HAP-1 (cell line): ENCODE results near the gene FAIM2.
"Not testable (repeated sequence)": the region's sequence is repeated elsewhere in the genome, so short reads cannot be mapped to it uniquely, and the experiment has no call there.

ENCODE experiments used
- DNase-seq, 2 experiments: peaks; one replicate each; pipeline ENCODE4 v3.0.0-alpha.2; 2016 to 2020; ENCODE audit warnings: low spot score in 2 of 2
- H3K27me3 ChIP-seq: fragments of 250-450 bp; sonication (Bioruptor Pico); 2 replicates; pipeline ENCODE4 v1.5.1; 2020; ENCODE audit warnings: low read depth, mild to moderate bottlenecking, moderate library complexity
- H3K36me3 ChIP-seq: fragments of 250-450 bp; sonication (Bioruptor Pico); replicated peaks from 2 replicates; pipeline ENCODE4 v1.5.1; 2020; ENCODE audit warnings: mild to moderate bottlenecking
- H3K4me1 ChIP-seq: fragments of 250-450 bp; sonication (Bioruptor Pico); 2 replicates; pipeline ENCODE4 v1.5.1; 2020; ENCODE audit warnings: mild to moderate bottlenecking
- H3K4me3 ChIP-seq: fragments of 250-450 bp; sonication (Bioruptor Pico); 2 replicates; pipeline ENCODE4 v1.5.1; 2020; ENCODE audit warnings: mild to moderate bottlenecking, moderate library complexity
- H3K9me3 ChIP-seq: fragments of 250-450 bp; sonication (Bioruptor Pico); 2 replicates; pipeline ENCODE4 v1.5.1; 2020; ENCODE audit warnings: mild to moderate bottlenecking, moderate library complexity
- in situ Hi-C: fragments of 300-500 bp; cut with MboI; formaldehyde crosslinking; loops from 3 replicates; pipeline ENCODE4 v1.14.3; 2020; ENCODE audit warnings: low sequenced_read_pairs, inconsistent platforms, mixed read lengths

The FAIM2 gene

GRCh38 chr12:49870501-49871262, 33.0 kb downstream of the FAIM2 start:
- H3K27me3 ChIP-seq = no peaks in the 10 kb centered on the region; the same call in 1 of the 2 replicates
- H3K4me1 ChIP-seq = no peaks in the 10 kb centered on the region
- DNase-seq = no peak
- no peak overlapping the region for H3K4me3 ChIP-seq
- H3K36me3 ChIP-seq = no peaks in the 10 kb centered on the region
- in situ Hi-C loops = no loop called here
- no peaks in the 10 kb centered on the region for H3K9me3 ChIP-seq

- no peaks in the 10 kb centered on the region for H3K4me1 ChIP-seq
- no peak overlapping the region for H3K4me3 ChIP-seq
- in situ Hi-C loops = no loop called here
These were observed 33.7 kb downstream of the FAIM2 start for GRCh38 chr12:49869816-49870500.

GRCh38 chr12:49868952-49869815, 34.5 kb downstream of the FAIM2 start:
- Histone ChIP-seq H3K4me3 (no peak overlapping the region), H3K4me1 (no peaks in the 10 kb centered on the region), H3K9me3 (no peaks in the 10 kb centered on the region), H3K27me3 (no peaks in the 10 kb centered on the region; the same call in 1 of the 2 replicates), H3K36me3 (no peaks in the 10 kb centered on the region)
- in situ Hi-C loops = no loop called here
- DNase-seq = no peak

More at GRCh38 chr12:49869816-49870500, 33.7 kb downstream of the FAIM2 start:
- Histone ChIP-seq H3K9me3 (no peaks in the 10 kb centered on the region), H3K27me3 (no peaks in the 10 kb centered on the region; the same call in 1 of the 2 replicates), H3K36me3 (no peaks in the 10 kb centered on the region)
- DNase-seq = no peak

- in situ Hi-C loops = no loop called here
- no peaks in the 10 kb centered on the region for H3K4me1 ChIP-seq
These were observed 35.3 kb downstream of the FAIM2 start for GRCh38 chr12:49868449-49868848.

GRCh38 chr12:49867570-49868341, 35.9 kb downstream of the FAIM2 start:
- Histone ChIP-seq H3K9me3 (no peaks in the 10 kb centered on the region), H3K36me3 (no peaks in the 10 kb centered on the region), H3K4me3 (no peak overlapping the region), H3K27me3 (no peaks in the 10 kb centered on the region), H3K4me1 (no peaks in the 10 kb centered on the region)
- in situ Hi-C loops = no loop called here
- no peak for DNase-seq

More at GRCh38 chr12:49868449-49868848, 35.3 kb downstream of the FAIM2 start:
- Histone ChIP-seq H3K36me3 (no peaks in the 10 kb centered on the region), H3K9me3 (no peaks in the 10 kb centered on the region), H3K4me3 (no peak overlapping the region), H3K27me3 (no peaks in the 10 kb centered on the region)
- no peak for DNase-seq

GRCh38 chr12:49866859-49867569, 36.7 kb downstream of the FAIM2 start:
- no peaks in the 10 kb centered on the region for H3K9me3 ChIP-seq
- H3K36me3 ChIP-seq = no peaks in the 10 kb centered on the region
- H3K4me3 ChIP-seq = no peak overlapping the region
- H3K27me3 ChIP-seq = no peaks in the 10 kb centered on the region
- in situ Hi-C loops = no loop called here
- DNase-seq = peak; percentile 49 to 86
- H3K4me1 ChIP-seq = no peaks in the 10 kb centered on the region

GRCh38 chr12:49865782-49866135, 37.9 kb downstream of the FAIM2 start:
- Histone ChIP-seq H3K4me1 (no peaks in the 10 kb centered on the region), H3K36me3 (no peaks in the 10 kb centered on the region), H3K4me3 (no peak overlapping the region), H3K9me3 (no peaks in the 10 kb centered on the region), H3K27me3 (no peaks in the 10 kb centered on the region)
- DNase-seq = no peak
- in situ Hi-C loops = no loop called here

- no peaks in the 10 kb centered on the region for H3K4me1 ChIP-seq
- in situ Hi-C loops = no loop called here
- no peaks in the 10 kb centered on the region for H3K36me3 ChIP-seq
- H3K4me3 ChIP-seq = no peak overlapping the region
- H3K9me3 ChIP-seq = no peaks in the 10 kb centered on the region
- DNase-seq = no peak
- H3K27me3 ChIP-seq = no peaks in the 10 kb centered on the region
These were observed 38.5 kb downstream of the FAIM2 start for GRCh38 chr12:49865109-49865781.

GRCh38 chr12:49864798-49865090, 39.0 kb downstream of the FAIM2 start:
- no peaks in the 10 kb centered on the region for H3K27me3 ChIP-seq
- H3K36me3 ChIP-seq = no peaks in the 10 kb centered on the region
- H3K4me3 ChIP-seq = no peak overlapping the region
- in situ Hi-C loops = no loop called here
- H3K9me3 ChIP-seq = no peaks in the 10 kb centered on the region
- no peak for DNase-seq
- no peaks in the 10 kb centered on the region for H3K4me1 ChIP-seq

- H3K36me3 ChIP-seq = no peaks in the 10 kb centered on the region
- no peaks in the 10 kb centered on the region for H3K9me3 ChIP-seq
- in situ Hi-C loops = no loop called here
- H3K4me3 ChIP-seq = no peak overlapping the region
- no peaks in the 10 kb centered on the region for H3K4me1 ChIP-seq
- no peak for DNase-seq
- H3K27me3 ChIP-seq = no peaks in the 10 kb centered on the region
These were observed 39.5 kb downstream of the FAIM2 start for GRCh38 chr12:49863946-49864797.

GRCh38 chr12:49860921-49861320, 42.8 kb downstream of the FAIM2 start:
- H3K9me3 ChIP-seq, DNase-seq, H3K27me3 ChIP-seq, H3K4me3 ChIP-seq, in situ Hi-C loops, H3K36me3 ChIP-seq, H3K4me1 ChIP-seq: not testable (repeated sequence)

- H3K36me3 ChIP-seq, in situ Hi-C loops, H3K9me3 ChIP-seq, H3K27me3 ChIP-seq, H3K4me3 ChIP-seq, H3K4me1 ChIP-seq, DNase-seq: not testable (repeated sequence)
These were observed 47.8 kb downstream of the FAIM2 start for GRCh38 chr12:49855890-49856289.
